ENCODE results near the gene MBTD1. TPM values are rescaled to one million over a fixed set of nuclear protein-coding genes. Genes with fewer than 3 reads are reported as not detected.

MBTD1 gene
- total RNA-seq, 1 experiment from 2014 or later = 18.7 TPM

DNA sequence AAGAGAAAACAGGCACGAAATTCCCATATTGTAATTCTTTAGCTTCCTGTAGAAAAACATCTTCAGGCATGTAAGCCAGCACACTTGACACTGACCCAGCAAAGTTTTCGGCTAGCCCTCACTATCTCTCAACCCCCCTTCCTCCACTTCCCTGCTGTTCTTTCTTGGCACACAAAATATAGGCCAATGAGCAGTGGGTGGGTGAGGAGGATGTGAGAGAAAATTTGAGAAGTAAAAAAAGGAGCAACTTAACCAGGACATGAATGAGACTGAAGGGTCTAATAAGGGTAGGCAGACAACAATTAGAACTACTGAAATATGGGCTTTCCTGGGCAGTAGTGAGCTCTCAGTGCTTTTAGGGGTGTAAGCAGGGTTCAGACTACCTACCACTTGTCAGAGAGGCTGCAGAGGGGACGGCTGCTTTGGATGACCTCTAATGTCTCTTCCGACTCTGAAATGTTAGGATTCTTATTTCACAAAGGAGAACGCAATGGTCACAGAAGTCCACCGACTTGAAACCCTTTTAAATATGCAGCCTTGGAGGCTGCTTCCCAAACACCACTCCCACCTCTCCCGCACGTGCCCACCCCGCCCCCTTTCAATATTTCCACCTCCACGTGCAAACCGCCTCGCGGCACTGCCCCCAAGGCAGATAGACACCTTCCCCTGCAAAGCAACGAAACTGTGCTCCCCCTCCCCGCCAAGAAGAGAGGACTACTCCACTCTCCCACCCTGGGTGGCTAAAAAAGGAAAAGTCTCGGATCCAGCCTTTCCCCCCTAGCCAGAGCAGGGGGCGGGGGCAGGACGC lies 889 bp downstream of the MBTD1 start:
- peak; percentile 34 for DNase-seq (ENCODE audit: low spot score)
- H3K4me3 ChIP-seq (ENCODE audit: low read depth, low read length, poor library complexity, severe bottlenecking) = peak overlapping the region; percentile 89
- H3K9me3 ChIP-seq (ENCODE audit: low read depth, low read length, poor library complexity, severe bottlenecking) = no peaks in the 10 kb centered on the region
- H3K27ac ChIP-seq (ENCODE audit: low read depth, low read length, poor library complexity, severe bottlenecking) = peak overlapping the region; percentile 100
- POLR2A ChIA-PET (ENCODE audit: low non-redundant PET) = interaction anchor here (0.6 kb wide), 1 partner anchor 235 kb away, joined by 5 read pairs; no protein-coding TSS in a partner anchor
- peaks cover 17% of the 10 kb centered on the region for H3K36me3 ChIP-seq (ENCODE audit: insufficient read depth, low read length, poor library complexity, severe bottlenecking)
- TF ChIP-seq EZH2 (IDR thresholded peaks at IDR 0.05; ENCODE audit: borderline replicate concordance, low read depth, low read length, poor library complexity, severe bottlenecking) = no peak
- TF ChIP-seq, protein P1, sequence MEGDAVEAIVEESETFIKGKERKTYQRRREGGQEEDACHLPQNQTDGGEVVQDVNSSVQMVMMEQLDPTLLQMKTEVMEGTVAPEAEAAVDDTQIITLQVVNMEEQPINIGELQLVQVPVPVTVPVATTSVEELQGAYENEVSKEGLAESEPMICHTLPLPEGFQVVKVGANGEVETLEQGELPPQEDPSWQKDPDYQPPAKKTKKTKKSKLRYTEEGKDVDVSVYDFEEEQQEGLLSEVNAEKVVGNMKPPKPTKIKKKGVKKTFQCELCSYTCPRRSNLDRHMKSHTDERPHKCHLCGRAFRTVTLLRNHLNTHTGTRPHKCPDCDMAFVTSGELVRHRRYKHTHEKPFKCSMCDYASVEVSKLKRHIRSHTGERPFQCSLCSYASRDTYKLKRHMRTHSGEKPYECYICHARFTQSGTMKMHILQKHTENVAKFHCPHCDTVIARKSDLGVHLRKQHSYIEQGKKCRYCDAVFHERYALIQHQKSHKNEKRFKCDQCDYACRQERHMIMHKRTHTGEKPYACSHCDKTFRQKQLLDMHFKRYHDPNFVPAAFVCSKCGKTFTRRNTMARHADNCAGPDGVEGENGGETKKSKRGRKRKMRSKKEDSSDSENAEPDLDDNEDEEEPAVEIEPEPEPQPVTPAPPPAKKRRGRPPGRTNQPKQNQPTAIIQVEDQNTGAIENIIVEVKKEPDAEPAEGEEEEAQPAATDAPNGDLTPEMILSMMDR (conservative IDR thresholded peaks at IDR 0.05; ENCODE audit: low read depth, low read length) = no peak
- intact Hi-C loops (cut with micrococcal nuclease; ENCODE audit: unreplicated experiment) = no loop called here
- peaks cover 18% of the 10 kb centered on the region for H3K4me1 ChIP-seq (ENCODE audit: insufficient read depth, low read length, poor library complexity, severe bottlenecking)
- H3K27me3 ChIP-seq (replicated peaks; ENCODE audit: insufficient read depth, low read depth, low read length, poor library complexity) = no peaks in the 10 kb centered on the region
- CTCF ChIA-PET = no interaction called here
- BruUV-seq (replicated peaks) = no TSS peak

DNA sequence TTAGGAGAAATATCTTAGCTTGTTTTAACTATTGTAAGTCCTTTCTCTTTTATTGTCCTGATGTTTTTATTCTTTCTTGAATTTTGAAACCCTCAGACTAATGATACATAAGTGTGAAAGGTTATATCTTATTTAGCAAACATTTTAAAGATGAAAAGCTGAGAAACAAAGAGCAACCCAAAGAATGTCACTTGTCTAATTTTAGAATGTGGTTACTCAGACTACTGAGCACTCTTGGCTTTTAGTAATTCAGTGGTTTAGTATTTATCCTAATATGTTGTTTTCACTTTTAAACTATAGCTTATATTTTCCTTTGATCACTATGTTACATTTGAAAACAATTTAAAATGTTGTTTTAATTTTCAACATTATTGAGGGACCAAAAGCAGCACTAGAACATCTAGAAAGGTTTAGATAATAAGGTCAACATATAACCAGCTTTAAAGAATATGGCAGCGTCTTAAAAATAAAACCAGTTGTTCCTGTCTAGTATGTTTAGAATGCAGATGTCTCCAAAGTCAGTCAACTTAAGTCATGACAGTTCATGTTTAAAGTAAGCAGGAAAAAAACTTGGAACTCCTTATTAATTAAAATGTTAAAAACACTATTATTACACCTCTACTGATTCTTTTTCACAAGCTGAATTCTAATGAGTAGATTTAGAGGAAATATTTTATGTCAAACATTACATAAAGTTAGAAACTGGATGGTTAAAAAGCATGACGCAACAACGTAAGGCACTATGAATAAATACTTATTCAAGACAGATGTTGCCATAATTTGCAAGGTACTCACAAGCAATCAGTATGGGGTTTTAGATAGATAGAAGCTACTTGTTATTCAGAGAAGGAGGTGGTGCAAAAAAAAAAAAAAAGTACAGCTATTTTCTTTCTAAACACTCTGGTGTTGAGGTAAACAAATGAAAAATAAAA lies 2.4 kb downstream of the MBTD1 start:
- BruUV-seq (replicated peaks) = no TSS peak
- Histone ChIP-seq H3K4me3 (ENCODE audit: low read depth, low read length, poor library complexity, severe bottlenecking) (peak overlapping the region; percentile 89), H3K36me3 (ENCODE audit: insufficient read depth, low read length, poor library complexity, severe bottlenecking) (peaks cover 16% of the 10 kb centered on the region), H3K27me3 (replicated peaks; ENCODE audit: insufficient read depth, low read depth, low read length, poor library complexity) (no peaks in the 10 kb centered on the region), H3K27ac (ENCODE audit: low read depth, low read length, poor library complexity, severe bottlenecking) (no peak overlapping the region), H3K9me3 (ENCODE audit: low read depth, low read length, poor library complexity, severe bottlenecking) (no peaks in the 10 kb centered on the region), H3K4me1 (ENCODE audit: insufficient read depth, low read length, poor library complexity, severe bottlenecking) (peaks cover 18% of the 10 kb centered on the region)
- TF ChIP-seq, protein P1 (conservative IDR thresholded peaks at IDR 0.05; ENCODE audit: low read depth, low read length) = no peak
- TF ChIP-seq EZH2 (IDR thresholded peaks at IDR 0.05; ENCODE audit: borderline replicate concordance, low read depth, low read length, poor library complexity, severe bottlenecking) = no peak
- POLR2A ChIA-PET (ENCODE audit: low non-redundant PET) = no interaction called here
- intact Hi-C loops (cut with micrococcal nuclease; ENCODE audit: unreplicated experiment) = no loop called here
- no peak for DNase-seq (ENCODE audit: low spot score)
- CTCF ChIA-PET = no interaction called here

DNA sequence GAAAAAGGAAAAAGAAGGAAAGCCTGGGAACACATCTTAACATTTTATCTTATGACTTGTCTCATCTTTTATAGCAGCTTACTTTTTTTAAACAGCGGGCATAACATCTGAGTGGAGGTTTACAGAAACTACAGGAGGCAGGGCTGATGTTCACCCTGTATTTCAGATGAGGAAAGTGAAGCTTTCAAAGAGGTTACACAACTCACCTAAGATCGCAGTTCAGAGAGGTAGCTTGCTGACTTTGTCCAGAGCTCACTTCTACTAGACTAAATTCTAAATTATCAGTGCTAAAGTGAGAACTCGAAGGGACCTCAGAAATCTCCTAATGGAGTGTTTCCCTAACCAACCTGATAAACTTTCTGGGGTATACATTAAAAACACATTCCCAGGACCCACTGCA lies 3.7 kb downstream of the MBTD1 start:
- TF ChIP-seq, protein P1 (conservative IDR thresholded peaks at IDR 0.05; ENCODE audit: low read depth, low read length) = no peak
- no peak for TF ChIP-seq EZH2 (IDR thresholded peaks at IDR 0.05; ENCODE audit: borderline replicate concordance, low read depth, low read length, poor library complexity, severe bottlenecking)
- ChIA-PET POLR2A (ENCODE audit: low non-redundant PET) (no interaction called here), CTCF (no interaction called here)
- Histone ChIP-seq H3K27ac (ENCODE audit: low read depth, low read length, poor library complexity, severe bottlenecking) (no peak overlapping the region), H3K4me1 (ENCODE audit: insufficient read depth, low read length, poor library complexity, severe bottlenecking) (peaks cover 15% of the 10 kb centered on the region), H3K4me3 (ENCODE audit: low read depth, low read length, poor library complexity, severe bottlenecking) (no peak overlapping the region), H3K27me3 (replicated peaks; ENCODE audit: insufficient read depth, low read depth, low read length, poor library complexity) (no peaks in the 10 kb centered on the region), H3K9me3 (ENCODE audit: low read depth, low read length, poor library complexity, severe bottlenecking) (no peaks in the 10 kb centered on the region), H3K36me3 (ENCODE audit: insufficient read depth, low read length, poor library complexity, severe bottlenecking) (peaks cover 19% of the 10 kb centered on the region)
- no peak for DNase-seq (ENCODE audit: low spot score)
- intact Hi-C loops (cut with micrococcal nuclease; ENCODE audit: unreplicated experiment) = no loop called here
- no TSS peak for BruUV-seq (replicated peaks)
